ENCODE data around the gene SEC14L6.

Gene SEC14L6

DNA sequence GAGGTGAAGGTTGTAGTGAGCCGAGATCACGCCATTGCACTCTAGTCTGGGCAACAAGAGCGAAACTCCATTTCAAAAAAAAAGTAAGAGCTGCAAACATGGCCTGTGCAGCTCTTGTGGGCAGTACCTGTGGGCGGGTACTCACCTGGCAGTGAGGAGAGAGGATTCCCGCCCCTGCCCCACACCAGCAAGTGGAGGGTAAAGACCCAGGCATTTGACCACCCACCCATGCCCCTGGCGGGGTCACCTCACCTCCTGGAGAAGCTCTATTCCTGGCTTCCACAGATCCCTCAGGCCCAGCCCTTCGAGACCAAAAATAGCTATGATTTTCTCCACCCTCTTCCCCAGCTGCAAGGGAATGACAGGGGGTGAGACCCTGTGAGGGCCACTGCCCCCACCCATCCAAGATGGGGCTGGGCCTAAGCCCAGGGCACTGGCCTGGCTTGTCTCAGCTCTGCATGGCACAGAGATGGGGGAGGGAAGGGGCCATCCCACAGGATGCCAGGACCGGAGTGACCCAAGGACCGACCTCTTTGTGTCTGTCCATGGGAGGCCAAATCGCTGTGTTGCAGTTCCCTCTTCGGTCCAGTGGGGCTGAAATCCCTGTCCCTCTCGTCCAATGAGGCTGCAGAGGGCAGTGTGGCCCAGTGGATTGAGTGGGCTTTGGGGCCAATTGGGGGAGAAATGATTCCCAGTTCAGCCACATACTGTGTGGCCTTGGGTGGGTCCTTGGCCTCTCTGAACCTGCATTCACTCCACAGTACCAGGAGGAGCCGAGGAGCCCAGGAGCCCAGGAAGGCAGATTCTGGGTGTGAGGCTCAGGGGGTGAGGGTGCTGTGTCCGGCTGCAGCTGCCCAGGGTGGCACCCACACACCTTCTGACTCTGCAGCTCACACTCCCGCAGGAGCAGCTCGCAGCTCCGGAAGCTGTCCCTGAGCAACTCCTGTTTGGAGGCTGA, 14.6 kb downstream of the SEC14L6 start:
- DNase-seq: no peak

- no peak for DNase-seq
These were observed 19.9 kb downstream of the SEC14L6 start for GRCh38 chr22:30526656-30527055.

- no peak for DNase-seq
These were observed 22.7 kb downstream of the SEC14L6 start for GRCh38 chr22:30523646-30524489.

DNA sequence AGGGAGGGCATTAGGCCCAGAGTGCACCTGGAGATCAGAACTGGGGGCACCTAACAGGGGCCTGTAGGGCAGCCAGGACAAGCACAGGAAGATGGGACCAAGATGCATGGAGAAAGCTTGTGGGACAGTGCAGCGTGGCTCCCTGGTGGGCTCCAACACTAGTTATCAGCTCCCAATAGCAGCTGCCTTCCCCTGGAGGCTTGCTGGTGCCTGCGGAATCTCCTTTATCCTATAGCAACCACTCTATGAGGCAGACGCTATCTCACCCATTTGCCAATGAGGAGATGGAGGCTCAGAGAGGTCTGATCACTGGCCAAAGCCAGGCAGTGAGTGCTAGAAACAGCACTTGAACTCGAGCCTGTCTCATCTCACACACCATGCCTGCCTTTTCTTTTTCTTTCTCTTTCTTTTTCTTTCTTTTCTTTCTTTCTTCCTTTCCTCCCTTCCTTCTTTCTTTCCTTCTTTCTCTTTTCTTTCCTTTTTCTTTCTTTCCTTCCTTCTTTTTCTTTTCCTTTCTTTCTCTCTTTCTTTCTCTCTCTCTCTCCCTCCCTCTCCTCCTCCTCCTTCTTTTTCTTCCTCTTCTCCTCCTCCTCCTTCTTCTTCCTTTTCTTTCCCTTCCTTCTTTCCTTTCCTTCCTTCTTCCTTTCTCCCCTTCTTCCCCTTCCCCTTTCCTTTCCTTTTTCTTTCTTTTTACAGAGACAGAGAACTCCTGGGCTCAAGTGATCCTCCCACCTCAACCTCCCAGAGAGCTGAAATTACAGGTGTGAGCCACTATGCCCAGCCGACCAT, 25.0 kb downstream of the SEC14L6 start:
- no peak for DNase-seq

DNA sequence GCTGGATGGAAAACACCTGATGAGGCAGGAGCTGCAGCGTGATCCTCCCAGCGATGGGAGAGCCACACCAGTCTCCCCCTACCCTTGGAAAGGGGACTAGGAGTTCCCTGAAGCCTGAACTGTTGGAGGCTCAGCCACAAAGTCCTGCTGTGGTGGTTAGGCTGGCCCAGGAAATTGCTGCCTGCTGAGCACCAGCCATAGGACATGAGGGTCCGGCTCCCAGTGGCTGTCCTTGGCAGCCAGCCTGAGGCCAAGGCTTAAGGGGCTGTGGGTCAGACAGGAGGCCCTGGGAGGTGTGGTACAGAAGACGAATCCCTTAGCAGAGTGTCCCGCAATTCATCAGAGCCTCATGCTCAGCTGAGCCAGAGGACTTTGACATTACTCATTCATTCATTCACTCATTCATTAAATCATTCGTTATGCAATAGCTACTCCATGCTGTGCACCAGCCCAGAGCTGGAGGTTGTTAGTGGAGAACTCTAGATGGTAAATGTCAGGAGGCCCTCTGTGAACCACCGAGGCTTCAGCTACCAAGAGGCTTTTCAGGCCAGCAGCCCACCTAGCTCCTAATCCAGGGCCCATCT, 26.6 kb downstream of the SEC14L6 start:
- no peak for DNase-seq

- DNase-seq: no peak
These were observed 29.8 kb downstream of the SEC14L6 start for GRCh38 chr22:30516731-30517130.

GRCh38 chr22:30516273-30516672, 30.3 kb downstream of the SEC14L6 start:
- DNase-seq: no peak

GRCh38 chr22:30514252-30514651, 32.3 kb downstream of the SEC14L6 start:
- no peak for DNase-seq

DNA sequence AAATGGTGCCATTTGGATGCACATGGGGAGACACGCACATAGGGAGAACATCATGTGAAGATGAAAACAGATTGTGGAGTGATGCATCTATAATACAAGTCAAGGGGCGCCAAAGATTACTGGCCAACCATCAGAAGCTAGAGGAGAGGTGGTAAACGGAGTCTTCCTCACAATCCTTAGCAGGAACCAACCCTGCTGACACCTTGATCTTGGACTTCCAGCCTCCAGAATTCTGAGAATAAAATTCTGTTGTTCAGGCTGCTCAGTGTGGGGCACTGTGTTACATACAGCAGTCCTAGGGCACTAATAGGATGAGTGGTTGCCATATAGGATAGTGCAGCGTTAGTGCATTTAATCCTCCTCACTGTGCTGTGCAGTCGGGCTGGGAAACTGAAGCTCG, 33.1 kb downstream of the SEC14L6 start:
- DNase-seq: no peak

DNA sequence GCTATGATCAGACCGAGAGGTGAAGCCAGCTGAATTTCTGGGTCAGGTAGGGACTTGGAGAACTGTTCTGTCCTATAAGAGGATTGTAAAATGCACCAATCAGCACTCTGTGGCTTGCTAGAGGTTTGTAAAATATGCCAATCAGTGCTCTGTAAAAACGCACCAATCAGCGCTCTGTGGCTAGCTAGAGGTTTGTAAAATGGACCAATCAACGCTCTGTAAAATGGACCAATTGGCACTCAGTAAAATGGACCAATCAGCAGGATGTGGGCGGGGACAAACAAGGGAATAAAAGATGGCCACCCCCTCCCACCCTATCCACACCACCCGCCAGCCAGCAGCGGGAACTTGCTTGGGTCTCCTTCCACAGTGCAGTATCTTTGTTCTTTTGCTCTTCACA, 34.6 kb downstream of the SEC14L6 start:
- DNase-seq: no peak

DNA sequence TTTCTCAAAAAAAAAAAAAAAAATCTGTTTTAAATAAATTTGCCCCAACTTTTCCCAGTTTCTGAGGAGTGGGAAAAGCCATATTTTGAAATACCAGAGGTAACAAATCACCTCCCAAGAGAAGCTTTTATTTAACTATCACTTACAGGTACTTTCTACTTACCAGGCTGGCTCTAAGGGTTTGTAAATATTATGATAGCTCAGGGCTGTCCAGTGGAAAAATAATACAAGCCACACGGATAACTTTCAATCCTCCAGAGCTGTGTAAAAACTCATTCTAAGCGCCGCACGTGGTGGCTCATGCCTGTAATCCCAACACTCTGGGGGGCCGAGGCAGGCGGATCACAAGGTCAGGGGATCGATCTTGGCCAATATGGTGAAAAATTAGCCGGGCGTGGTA, 35.4 kb downstream of the SEC14L6 start:
- DNase-seq: no peak

DNA sequence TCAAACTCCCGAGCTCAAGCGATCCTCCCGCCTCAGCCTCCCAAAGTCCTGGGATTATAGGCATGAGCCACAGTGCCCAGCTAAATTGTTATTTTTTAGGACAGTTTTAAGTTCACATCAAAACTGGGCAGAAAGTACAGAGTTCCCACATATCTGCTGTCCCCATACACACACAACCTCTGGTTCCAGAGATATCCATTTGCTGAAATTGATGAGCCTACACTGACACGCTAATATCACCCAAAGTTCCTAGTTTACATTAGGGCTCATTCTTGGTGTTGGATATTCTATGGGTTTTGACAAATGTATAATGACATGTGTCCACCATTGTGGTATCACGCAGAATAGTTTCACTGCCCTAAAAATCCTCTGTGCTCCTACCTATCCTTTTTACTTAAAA, 38.3 kb downstream of the SEC14L6 start:
- DNase-seq: no peak

DNA sequence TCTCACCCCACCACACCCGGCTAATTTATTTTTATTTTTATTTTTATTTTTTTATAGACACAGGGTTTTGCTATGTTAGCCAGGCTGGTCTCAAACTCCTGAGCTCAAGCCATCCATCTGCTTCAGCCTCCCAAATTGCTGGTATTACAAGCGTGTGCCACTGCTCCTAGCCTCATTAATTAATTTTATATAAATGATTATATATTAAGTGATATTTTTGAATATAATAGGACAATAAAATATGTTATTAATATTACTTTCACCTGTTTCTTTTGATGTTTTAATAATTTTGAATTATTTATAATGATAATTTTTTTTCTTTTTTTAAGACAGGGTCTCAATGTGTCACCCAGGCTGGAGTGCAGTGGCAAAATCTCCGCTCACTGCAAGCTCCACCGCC, 38.9 kb downstream of the SEC14L6 start:
- DNase-seq: no peak

DNA sequence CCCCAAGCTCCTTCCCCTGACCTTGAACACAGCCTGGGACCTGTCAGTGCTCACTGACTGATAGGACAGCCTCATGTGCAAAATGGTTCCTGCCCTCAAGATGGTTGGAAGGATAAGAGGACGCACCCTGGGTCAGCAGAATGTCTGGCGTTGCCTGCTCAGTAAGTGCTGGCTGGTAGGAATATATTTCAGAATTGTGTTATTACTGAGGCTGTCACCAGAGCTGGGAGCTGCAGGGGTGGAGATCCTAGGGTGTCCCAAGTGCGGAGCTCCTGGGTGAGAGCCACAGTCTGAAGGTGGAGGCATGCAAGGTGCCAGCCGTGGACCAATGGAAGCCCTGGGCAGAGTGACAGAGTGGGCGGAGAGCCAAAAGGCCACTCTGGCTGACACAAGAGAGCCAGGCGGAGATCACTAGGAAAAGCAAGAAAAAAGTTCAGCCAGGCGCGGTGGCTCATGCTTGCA, 40.0 kb downstream of the SEC14L6 start:
- DNase-seq: no peak

DNA sequence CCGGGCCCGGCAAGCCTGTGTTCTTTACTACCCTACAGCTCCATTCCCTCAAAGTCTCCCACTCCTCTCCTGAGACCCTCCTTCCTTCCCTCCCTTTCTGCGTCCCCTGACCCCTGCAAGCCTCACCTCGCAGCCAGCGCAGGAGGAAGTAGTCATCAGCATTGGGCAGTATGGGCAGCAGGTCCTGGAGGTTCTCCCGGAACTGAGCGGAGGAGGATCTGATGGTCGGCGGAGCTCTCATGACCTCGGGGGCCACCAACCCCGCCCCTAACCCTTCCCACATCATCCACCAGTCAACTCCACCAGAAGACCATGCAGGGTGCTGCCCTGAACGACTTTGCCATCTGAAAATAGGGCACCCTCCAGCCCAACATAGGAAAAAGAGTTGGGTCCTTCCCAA, 43.0 kb downstream of the SEC14L6 start:
- no peak for DNase-seq

DNA sequence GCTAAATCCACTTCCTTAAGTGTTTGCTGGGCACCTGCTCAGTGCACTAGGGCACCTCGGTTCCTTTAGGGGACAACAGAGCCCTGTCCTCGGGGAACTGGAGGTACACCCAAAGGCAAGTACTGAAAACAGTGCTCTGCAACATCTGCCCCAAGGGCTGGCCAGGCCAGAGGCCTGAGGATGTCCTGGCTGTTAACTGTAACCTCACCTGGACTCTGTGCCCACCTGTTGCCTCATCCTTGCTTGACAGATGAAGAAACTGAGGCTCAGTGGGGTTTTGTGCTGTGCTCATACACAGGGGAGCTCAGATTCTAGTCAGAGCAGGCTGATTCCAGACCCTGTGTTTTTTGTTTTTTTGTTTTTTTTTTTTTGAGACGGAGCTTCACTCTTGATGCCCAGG, 43.6 kb downstream of the SEC14L6 start:
- DNase-seq: no peak

GRCh38 chr22:30502153-30502552, 44.4 kb downstream of the SEC14L6 start:
- DNase-seq: no peak

DNA sequence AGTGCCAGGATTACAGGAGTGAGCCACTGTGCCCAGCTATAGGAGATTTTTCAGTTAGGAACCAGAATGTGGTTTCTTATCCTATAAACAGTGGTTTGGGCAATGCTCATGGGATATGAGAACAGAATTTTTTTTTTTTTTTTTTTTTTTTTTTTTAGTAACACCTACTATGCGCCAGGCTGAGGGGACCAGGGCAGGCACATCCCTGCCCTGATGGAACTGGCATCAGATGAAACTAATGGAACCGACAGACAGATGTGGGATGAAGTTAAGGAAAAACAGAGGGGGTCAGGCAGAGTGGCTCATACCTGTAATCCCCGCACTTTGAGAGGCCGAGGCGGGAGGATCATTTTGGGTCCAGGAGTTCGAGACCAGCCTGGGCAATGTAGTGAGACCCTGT, 45.9 kb downstream of the SEC14L6 start:
- no peak for DNase-seq

- no peak for DNase-seq
These were observed 48.9 kb downstream of the SEC14L6 start for GRCh38 chr22:30497466-30498150.

- no peak for DNase-seq
These were observed 51.3 kb downstream of the SEC14L6 start for GRCh38 chr22:30495041-30495784.

- no peak for DNase-seq
These were observed 54.4 kb downstream of the SEC14L6 start for GRCh38 chr22:30492144-30492543.

Data from stimulated activated CD8-positive, alpha-beta memory T cell treated with anti-CD3 and anti-CD28 coated beads, Interleukin-4, amount 100 ng/mL, for 48 hours (primary cell).